ENCODE results near the gene CCL2. TPM values are rescaled to one million over a fixed set of nuclear protein-coding genes. Genes with fewer than 3 reads are reported as not detected.

The CCL2 gene
- total and polyA plus RNA-seq, 2 experiments from 2014 or later: 1.5 to 18.5 TPM

DNA sequence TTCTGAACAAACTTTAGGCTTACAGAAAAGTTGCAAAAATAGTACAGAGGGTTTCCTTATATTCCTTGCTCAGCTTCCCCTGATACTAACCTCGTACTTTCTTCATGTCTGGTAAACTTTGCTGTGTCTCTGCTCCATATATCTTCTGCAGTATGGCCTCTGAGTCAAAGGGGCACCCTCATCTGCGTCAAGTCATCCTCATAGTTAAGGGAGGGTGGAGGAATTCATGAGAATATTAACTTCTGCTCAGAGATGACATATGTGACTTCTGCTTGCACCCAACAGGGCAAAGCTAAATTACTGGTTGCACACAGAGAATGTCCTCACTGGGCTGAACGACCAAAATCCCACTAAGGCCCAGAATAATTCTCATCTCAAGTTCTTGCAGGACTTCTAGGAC, 10.6 kb downstream of the CCL2 start:
- Mint-ChIP-seq H3K4me1 (no peaks in the 10 kb centered on the region), H3K27ac (no peak overlapping the region), H3K27me3 (ENCODE audit: insufficient read depth, low read depth, poor library complexity) (no peaks in the 10 kb centered on the region), H3K36me3 (ENCODE audit: low read depth) (no peaks in the 10 kb centered on the region), H3K4me3 (no peak overlapping the region), H3K9me3 (no peaks in the 10 kb centered on the region)
- no peaks in the 10 kb centered on the region for H3K36me3 ChIP-seq (ENCODE audit: insufficient read depth)
- TF ChIP-seq EZH2 (IDR thresholded peaks at IDR 0.05; ENCODE audit: low read depth, unreplicated experiment): no peak
- H3K27me3 ChIP-seq (ENCODE audit: insufficient read depth): no peaks in the 10 kb centered on the region
- H3K4me3 ChIP-seq: no peak overlapping the region
- H3K4me1 ChIP-seq (ENCODE audit: insufficient read depth): no peaks in the 10 kb centered on the region
- ATAC-seq (no peak), DNase-seq (ENCODE audit: low spot score) (no peak)
- H3K4me2 ChIP-seq: no peak overlapping the region
- H3K79me2 ChIP-seq (replicated peaks; ENCODE audit: insufficient read depth): no peaks in the 10 kb centered on the region
- H4K20me1 ChIP-seq (replicated peaks; ENCODE audit: insufficient read depth): no peaks in the 10 kb centered on the region
- H3K27ac ChIP-seq (ENCODE audit: low read depth): no peak overlapping the region
- no peaks in the 10 kb centered on the region for H3K9me2 ChIP-seq (ENCODE audit: insufficient read depth)
- H2AFZ ChIP-seq: no peak overlapping the region
- H3F3A ChIP-seq (replicated peaks; ENCODE audit: low read depth): no peaks in the 10 kb centered on the region

- ATAC-seq: no peak
- no peak for TF ChIP-seq ZNF331 (CRISPR knock-in tag; IDR thresholded peaks at IDR 0.05; ENCODE audit: low read depth)
- no peak for TF ChIP-seq EZH2phosphoT487 (IDR thresholded peaks at IDR 0.05; ENCODE audit: unreplicated experiment)
- no peak for TF ChIP-seq JUNB (IDR thresholded peaks at IDR 0.05; ENCODE audit: unreplicated experiment)
- TF ChIP-seq POLR2AphosphoS5 (IDR thresholded peaks at IDR 0.05; ENCODE audit: low read depth): no peak
- TF ChIP-seq, protein P1, sequence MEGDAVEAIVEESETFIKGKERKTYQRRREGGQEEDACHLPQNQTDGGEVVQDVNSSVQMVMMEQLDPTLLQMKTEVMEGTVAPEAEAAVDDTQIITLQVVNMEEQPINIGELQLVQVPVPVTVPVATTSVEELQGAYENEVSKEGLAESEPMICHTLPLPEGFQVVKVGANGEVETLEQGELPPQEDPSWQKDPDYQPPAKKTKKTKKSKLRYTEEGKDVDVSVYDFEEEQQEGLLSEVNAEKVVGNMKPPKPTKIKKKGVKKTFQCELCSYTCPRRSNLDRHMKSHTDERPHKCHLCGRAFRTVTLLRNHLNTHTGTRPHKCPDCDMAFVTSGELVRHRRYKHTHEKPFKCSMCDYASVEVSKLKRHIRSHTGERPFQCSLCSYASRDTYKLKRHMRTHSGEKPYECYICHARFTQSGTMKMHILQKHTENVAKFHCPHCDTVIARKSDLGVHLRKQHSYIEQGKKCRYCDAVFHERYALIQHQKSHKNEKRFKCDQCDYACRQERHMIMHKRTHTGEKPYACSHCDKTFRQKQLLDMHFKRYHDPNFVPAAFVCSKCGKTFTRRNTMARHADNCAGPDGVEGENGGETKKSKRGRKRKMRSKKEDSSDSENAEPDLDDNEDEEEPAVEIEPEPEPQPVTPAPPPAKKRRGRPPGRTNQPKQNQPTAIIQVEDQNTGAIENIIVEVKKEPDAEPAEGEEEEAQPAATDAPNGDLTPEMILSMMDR (conservative IDR thresholded peaks at IDR 0.05; ENCODE audit: low read depth in 2 of 2): no peak
- no peak for TF ChIP-seq ZNF114 (CRISPR knock-in tag; IDR thresholded peaks at IDR 0.05)
- no peak for TF ChIP-seq STAT1 (IDR thresholded peaks at IDR 0.05; ENCODE audit: unreplicated experiment)
- no peak for TF ChIP-seq EZH2 (IDR thresholded peaks at IDR 0.05; ENCODE audit: low read depth, unreplicated experiment)
- TF ChIP-seq NANOG (IDR thresholded peaks at IDR 0.05; ENCODE audit: borderline replicate concordance): no peak
- TF ChIP-seq, protein P2, sequence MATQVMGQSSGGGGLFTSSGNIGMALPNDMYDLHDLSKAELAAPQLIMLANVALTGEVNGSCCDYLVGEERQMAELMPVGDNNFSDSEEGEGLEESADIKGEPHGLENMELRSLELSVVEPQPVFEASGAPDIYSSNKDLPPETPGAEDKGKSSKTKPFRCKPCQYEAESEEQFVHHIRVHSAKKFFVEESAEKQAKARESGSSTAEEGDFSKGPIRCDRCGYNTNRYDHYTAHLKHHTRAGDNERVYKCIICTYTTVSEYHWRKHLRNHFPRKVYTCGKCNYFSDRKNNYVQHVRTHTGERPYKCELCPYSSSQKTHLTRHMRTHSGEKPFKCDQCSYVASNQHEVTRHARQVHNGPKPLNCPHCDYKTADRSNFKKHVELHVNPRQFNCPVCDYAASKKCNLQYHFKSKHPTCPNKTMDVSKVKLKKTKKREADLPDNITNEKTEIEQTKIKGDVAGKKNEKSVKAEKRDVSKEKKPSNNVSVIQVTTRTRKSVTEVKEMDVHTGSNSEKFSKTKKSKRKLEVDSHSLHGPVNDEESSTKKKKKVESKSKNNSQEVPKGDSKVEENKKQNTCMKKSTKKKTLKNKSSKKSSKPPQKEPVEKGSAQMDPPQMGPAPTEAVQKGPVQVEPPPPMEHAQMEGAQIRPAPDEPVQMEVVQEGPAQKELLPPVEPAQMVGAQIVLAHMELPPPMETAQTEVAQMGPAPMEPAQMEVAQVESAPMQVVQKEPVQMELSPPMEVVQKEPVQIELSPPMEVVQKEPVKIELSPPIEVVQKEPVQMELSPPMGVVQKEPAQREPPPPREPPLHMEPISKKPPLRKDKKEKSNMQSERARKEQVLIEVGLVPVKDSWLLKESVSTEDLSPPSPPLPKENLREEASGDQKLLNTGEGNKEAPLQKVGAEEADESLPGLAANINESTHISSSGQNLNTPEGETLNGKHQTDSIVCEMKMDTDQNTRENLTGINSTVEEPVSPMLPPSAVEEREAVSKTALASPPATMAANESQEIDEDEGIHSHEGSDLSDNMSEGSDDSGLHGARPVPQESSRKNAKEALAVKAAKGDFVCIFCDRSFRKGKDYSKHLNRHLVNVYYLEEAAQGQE (IDR thresholded peaks at IDR 0.05; ENCODE audit: unreplicated experiment): no peak
- TF ChIP-seq CREB1 (CRISPR knock-in tag; IDR thresholded peaks at IDR 0.05; ENCODE audit: low read depth): no peak
- TF ChIP-seq, protein P3, sequence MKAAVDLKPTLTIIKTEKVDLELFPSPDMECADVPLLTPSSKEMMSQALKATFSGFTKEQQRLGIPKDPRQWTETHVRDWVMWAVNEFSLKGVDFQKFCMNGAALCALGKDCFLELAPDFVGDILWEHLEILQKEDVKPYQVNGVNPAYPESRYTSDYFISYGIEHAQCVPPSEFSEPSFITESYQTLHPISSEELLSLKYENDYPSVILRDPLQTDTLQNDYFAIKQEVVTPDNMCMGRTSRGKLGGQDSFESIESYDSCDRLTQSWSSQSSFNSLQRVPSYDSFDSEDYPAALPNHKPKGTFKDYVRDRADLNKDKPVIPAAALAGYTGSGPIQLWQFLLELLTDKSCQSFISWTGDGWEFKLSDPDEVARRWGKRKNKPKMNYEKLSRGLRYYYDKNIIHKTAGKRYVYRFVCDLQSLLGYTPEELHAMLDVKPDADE (IDR thresholded peaks at IDR 0.05): no peak
Observed at GRCh38 chr17:34269969-34270368, 14.9 kb downstream of the CCL2 start, which contains the start of gene CCL7. Gene CCL7 (plus strand): TSS chr17:34270221. CDS start chr17:34270291, 70 bp downstream.

More at GRCh38 chr17:34269969-34270368, 14.9 kb downstream of the CCL2 start, which contains the start of gene CCL7:
- Mint-ChIP-seq H3K9me3 (no peaks in the 10 kb centered on the region), H3K4me1 (no peaks in the 10 kb centered on the region), H3K36me3 (ENCODE audit: low read depth) (no peaks in the 10 kb centered on the region), H3K4me3 (no peak within 1 kb of the TSS), H3K27me3 (ENCODE audit: insufficient read depth, low read depth, poor library complexity) (peaks cover 2% of the 10 kb centered on the region), H3K27ac (no peak within 1 kb of the TSS)
- Histone ChIP-seq H2AFZ (no peak within 1 kb of the TSS), H3K9me2 (ENCODE audit: insufficient read depth) (no peaks in the 10 kb centered on the region), H3K4me1 (ENCODE audit: insufficient read depth) (no peaks in the 10 kb centered on the region), H3K36me3 (ENCODE audit: insufficient read depth) (no peaks in the 10 kb centered on the region), H3F3A (replicated peaks; ENCODE audit: low read depth) (no peaks in the 10 kb centered on the region), H3K79me2 (replicated peaks; ENCODE audit: insufficient read depth) (no peaks in the 10 kb centered on the region), H3K27me3 (ENCODE audit: insufficient read depth) (no peaks in the 10 kb centered on the region), H3K4me3 (no peak within 1 kb of the TSS), H3K27ac (ENCODE audit: low read depth) (no peak within 1 kb of the TSS), H4K20me1 (replicated peaks; ENCODE audit: insufficient read depth) (no peaks in the 10 kb centered on the region), H3K4me2 (no peak within 1 kb of the TSS)
- no peak for DNase-seq (ENCODE audit: low spot score)

All from GM23338 (cell line).